ENCODE data around the gene KIRREL2.

Gene KIRREL2

GRCh38 chr19:35898499-35898809 is 41.7 kb downstream of the KIRREL2 start:
- no peak for ATAC-seq (replicated peaks; ENCODE audit: extremely low read depth, poor library complexity, severe bottlenecking)
- H3K27me3 Mint-ChIP-seq: no peaks in the 10 kb centered on the region
- H3K4me3 Mint-ChIP-seq: peak overlapping the region; percentile 100
- peaks cover 55% of the 10 kb centered on the region for H3K4me1 Mint-ChIP-seq
- DNase-seq (ENCODE audit: low spot score in 2 of 2): no peak
- H3K27ac Mint-ChIP-seq (ENCODE audit: low read depth): peak overlapping the region; percentile 99
- H3K36me3 Mint-ChIP-seq (ENCODE audit: insufficient read depth): peaks cover 61% of the 10 kb centered on the region
- H3K9me3 Mint-ChIP-seq: no peaks in the 10 kb centered on the region

GRCh38 chr19:35899547-35900214 is 43.0 kb downstream of the KIRREL2 start:
- H3K27me3 Mint-ChIP-seq: no peaks in the 10 kb centered on the region
- H3K9me3 Mint-ChIP-seq: no peaks in the 10 kb centered on the region
- H3K36me3 Mint-ChIP-seq (ENCODE audit: insufficient read depth): peaks cover 58% of the 10 kb centered on the region
- H3K27ac Mint-ChIP-seq (ENCODE audit: low read depth): peak overlapping the region; percentile 99
- ATAC-seq (replicated peaks; ENCODE audit: extremely low read depth, poor library complexity, severe bottlenecking) (peak; percentile 67), DNase-seq (ENCODE audit: low spot score in 2 of 2) (peak; percentile 62 to 75)
- peak overlapping the region; percentile 100 for H3K4me3 Mint-ChIP-seq
- H3K4me1 Mint-ChIP-seq: peaks cover 68% of the 10 kb centered on the region

- Mint-ChIP-seq H3K27ac (ENCODE audit: low read depth) (peak overlapping the region; percentile 99), H3K9me3 (no peaks in the 10 kb centered on the region), H3K36me3 (ENCODE audit: insufficient read depth) (peaks cover 46% of the 10 kb centered on the region), H3K4me3 (peak overlapping the region; percentile 100), H3K27me3 (no peaks in the 10 kb centered on the region), H3K4me1 (peaks cover 67% of the 10 kb centered on the region)
- no peak for ATAC-seq (replicated peaks; ENCODE audit: extremely low read depth, poor library complexity, severe bottlenecking)
- DNase-seq (ENCODE audit: low spot score in 2 of 2): no peak
These were observed 44.4 kb downstream of the KIRREL2 start for GRCh38 chr19:35901055-35901644.

GRCh38 chr19:35901854-35902661 is 45.3 kb downstream of the KIRREL2 start, which contains the start of gene HCST:
TSS of gene HCST (plus strand) at chr19:35902529. CDS start at chr19:35902594, 65 bp downstream.
- peaks cover 48% of the 10 kb centered on the region for H3K36me3 Mint-ChIP-seq (ENCODE audit: insufficient read depth)
- DNase-seq (ENCODE audit: low spot score in 2 of 2) (no peak), ATAC-seq (replicated peaks; ENCODE audit: extremely low read depth, poor library complexity, severe bottlenecking) (peak; percentile 29)
- H3K27me3 Mint-ChIP-seq: no peaks in the 10 kb centered on the region
- peaks cover 66% of the 10 kb centered on the region for H3K4me1 Mint-ChIP-seq
- H3K4me3 Mint-ChIP-seq: peak within 1 kb of the TSS; percentile 100
- H3K9me3 Mint-ChIP-seq: no peaks in the 10 kb centered on the region
- peak within 1 kb of the TSS; percentile 99 for H3K27ac Mint-ChIP-seq (ENCODE audit: low read depth)

- H3K4me3 Mint-ChIP-seq: peak overlapping the region; percentile 100
- H3K27me3 Mint-ChIP-seq: no peaks in the 10 kb centered on the region
- H3K9me3 Mint-ChIP-seq: no peaks in the 10 kb centered on the region
- peaks cover 44% of the 10 kb centered on the region for H3K36me3 Mint-ChIP-seq (ENCODE audit: insufficient read depth)
- DNase-seq (ENCODE audit: low spot score in 2 of 2): no peak
- H3K27ac Mint-ChIP-seq (ENCODE audit: low read depth): peak overlapping the region; percentile 99
- ATAC-seq (replicated peaks; ENCODE audit: extremely low read depth, poor library complexity, severe bottlenecking): no peak
- peaks cover 65% of the 10 kb centered on the region for H3K4me1 Mint-ChIP-seq
These were observed 46.3 kb downstream of the KIRREL2 start for GRCh38 chr19:35902870-35903475.

DNA sequence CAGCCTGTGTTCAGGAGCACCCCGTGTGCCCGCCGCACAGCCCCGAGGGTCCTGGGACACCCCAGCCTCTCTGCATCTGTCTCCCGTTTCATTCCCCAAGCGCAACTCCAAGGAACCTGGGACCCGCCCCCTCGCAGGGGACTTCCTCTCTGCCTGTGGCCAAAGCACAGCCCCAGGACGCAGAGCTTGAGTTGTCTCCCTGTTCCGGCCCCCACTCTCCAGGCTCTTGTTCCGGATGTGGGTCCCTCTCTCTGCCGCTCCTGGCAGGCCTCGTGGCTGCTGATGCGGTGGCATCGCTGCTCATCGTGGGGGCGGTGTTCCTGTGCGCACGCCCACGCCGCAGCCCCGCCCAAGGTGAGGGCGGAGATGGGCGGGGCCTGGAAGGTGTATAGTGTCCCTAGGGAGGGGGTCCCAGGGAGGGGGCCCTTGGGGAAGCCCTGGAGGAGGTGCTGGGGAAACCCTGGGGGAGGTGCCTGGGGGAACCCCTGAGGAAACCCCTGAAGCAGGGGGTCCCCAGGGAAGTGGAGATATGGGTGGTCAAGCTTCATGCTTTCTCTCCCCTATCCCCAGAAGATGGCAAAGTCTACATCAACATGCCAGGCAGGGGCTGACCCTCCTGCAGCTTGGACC is 47.0 kb downstream of the KIRREL2 start:
- H3K4me1 Mint-ChIP-seq: peaks cover 59% of the 10 kb centered on the region
- peak overlapping the region; percentile 99 for H3K27ac Mint-ChIP-seq (ENCODE audit: low read depth)
- peak overlapping the region; percentile 100 for H3K4me3 Mint-ChIP-seq
- ATAC-seq (replicated peaks; ENCODE audit: extremely low read depth, poor library complexity, severe bottlenecking) (peak; percentile 57), DNase-seq (ENCODE audit: low spot score in 2 of 2) (peak; percentile 74 to 86)
- no peaks in the 10 kb centered on the region for H3K9me3 Mint-ChIP-seq
- peaks cover 41% of the 10 kb centered on the region for H3K36me3 Mint-ChIP-seq (ENCODE audit: insufficient read depth)
- no peaks in the 10 kb centered on the region for H3K27me3 Mint-ChIP-seq

GRCh38 chr19:35904311-35905068 is 47.8 kb downstream of the KIRREL2 start:
- peak overlapping the region; percentile 100 for H3K4me3 Mint-ChIP-seq
- no peak for ATAC-seq (replicated peaks; ENCODE audit: extremely low read depth, poor library complexity, severe bottlenecking)
- H3K27me3 Mint-ChIP-seq: no peaks in the 10 kb centered on the region
- peaks cover 65% of the 10 kb centered on the region for H3K4me1 Mint-ChIP-seq
- peak overlapping the region; percentile 99 for H3K27ac Mint-ChIP-seq (ENCODE audit: low read depth)
- no peaks in the 10 kb centered on the region for H3K9me3 Mint-ChIP-seq
- peaks cover 32% of the 10 kb centered on the region for H3K36me3 Mint-ChIP-seq (ENCODE audit: insufficient read depth)
- no peak for DNase-seq (ENCODE audit: low spot score in 2 of 2)

- DNase-seq (ENCODE audit: low spot score in 2 of 2): no peak
- peak overlapping the region; percentile 99 for H3K27ac Mint-ChIP-seq (ENCODE audit: low read depth)
- H3K4me1 Mint-ChIP-seq: peaks cover 61% of the 10 kb centered on the region
- peak overlapping the region; percentile 100 for H3K4me3 Mint-ChIP-seq
- peaks cover 25% of the 10 kb centered on the region for H3K36me3 Mint-ChIP-seq (ENCODE audit: insufficient read depth)
- no peaks in the 10 kb centered on the region for H3K9me3 Mint-ChIP-seq
- no peaks in the 10 kb centered on the region for H3K27me3 Mint-ChIP-seq
- ATAC-seq (replicated peaks; ENCODE audit: extremely low read depth, poor library complexity, severe bottlenecking): no peak
These were observed 48.5 kb downstream of the KIRREL2 start for GRCh38 chr19:35905178-35905727.

DNA sequence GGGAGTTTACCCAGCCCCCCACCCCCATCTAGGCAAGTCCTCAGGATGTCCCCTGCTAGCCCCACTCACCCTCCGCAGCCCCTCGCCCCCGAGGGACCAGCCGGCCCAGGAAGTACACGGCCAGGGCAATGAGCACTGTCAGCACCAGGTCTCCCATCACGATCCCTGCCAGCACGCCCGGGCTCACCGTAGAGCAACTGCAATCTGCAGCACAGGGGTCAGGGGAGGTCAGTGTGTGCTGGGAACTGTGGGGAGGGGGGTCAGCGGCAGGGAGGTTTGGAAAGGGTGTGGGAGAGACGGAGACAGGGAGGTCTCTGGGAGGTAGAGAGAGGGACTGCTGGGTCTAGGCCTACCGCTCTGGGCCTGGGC is 50.6 kb downstream of the KIRREL2 start:
- H3K9me3 Mint-ChIP-seq: no peaks in the 10 kb centered on the region
- DNase-seq (ENCODE audit: low spot score in 2 of 2) (no peak), ATAC-seq (replicated peaks; ENCODE audit: extremely low read depth, poor library complexity, severe bottlenecking) (no peak)
- peak overlapping the region; percentile 75 for H3K4me3 Mint-ChIP-seq
- peak overlapping the region; percentile 92 for H3K27ac Mint-ChIP-seq (ENCODE audit: low read depth)
- H3K27me3 Mint-ChIP-seq: no peaks in the 10 kb centered on the region
- H3K4me1 Mint-ChIP-seq: peaks cover 55% of the 10 kb centered on the region
- peaks cover 17% of the 10 kb centered on the region for H3K36me3 Mint-ChIP-seq (ENCODE audit: insufficient read depth)

- no peaks in the 10 kb centered on the region for H3K27me3 Mint-ChIP-seq
- no peak for DNase-seq (ENCODE audit: low spot score in 2 of 2)
- ATAC-seq (replicated peaks; ENCODE audit: extremely low read depth, poor library complexity, severe bottlenecking): no peak
- peaks cover 15% of the 10 kb centered on the region for H3K36me3 Mint-ChIP-seq (ENCODE audit: insufficient read depth)
- H3K9me3 Mint-ChIP-seq: no peaks in the 10 kb centered on the region
- H3K4me1 Mint-ChIP-seq: peaks cover 51% of the 10 kb centered on the region
- H3K27ac Mint-ChIP-seq (ENCODE audit: low read depth): peak within 1 kb of the TSS; percentile 92
- peak within 1 kb of the TSS; percentile 75 for H3K4me3 Mint-ChIP-seq
These were observed 51.3 kb downstream of the KIRREL2 start, which contains the start of gene TYROBP for GRCh38 chr19:35908010-35908441. TSS of gene TYROBP (minus strand) at chr19:35908295. CDS start at chr19:35908228, 67 bp downstream.

DNA sequence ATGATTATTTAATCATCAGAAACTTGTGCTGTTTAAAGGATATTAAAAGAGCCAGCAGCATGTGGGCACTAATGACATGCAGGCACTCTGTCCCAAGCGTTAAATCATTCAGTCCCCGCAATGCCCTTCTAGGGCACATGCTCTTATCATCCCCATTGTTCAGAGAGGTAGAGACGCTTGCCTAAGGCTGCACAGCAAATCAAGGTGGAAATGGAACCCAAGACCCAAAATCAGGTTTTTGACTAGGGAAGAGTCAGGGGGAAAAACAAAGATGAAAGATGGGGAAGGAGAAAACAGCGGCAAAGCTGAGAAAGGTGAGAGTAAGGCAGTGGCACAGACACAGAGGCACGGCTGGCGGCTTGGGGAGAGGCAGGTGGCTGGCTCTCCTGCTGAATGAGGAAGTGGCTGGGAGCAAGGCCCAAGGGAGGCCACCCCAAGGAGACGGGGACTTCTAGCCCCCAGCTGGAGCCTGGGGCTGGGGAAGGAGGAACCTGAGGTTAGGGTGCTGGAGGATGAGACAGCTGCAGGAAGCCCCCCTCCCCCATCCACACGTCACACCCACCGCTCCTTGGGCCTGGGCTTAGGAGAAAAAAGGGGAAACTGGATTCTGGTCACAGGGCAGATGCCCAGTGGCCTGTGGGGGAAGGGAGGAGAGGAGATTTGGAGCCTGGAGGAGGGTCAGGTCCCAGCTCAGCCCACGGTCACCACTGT is 52.4 kb downstream of the KIRREL2 start:
- peak overlapping the region; percentile 35 for H3K27ac Mint-ChIP-seq (ENCODE audit: low read depth)
- H3K27me3 Mint-ChIP-seq: no peaks in the 10 kb centered on the region
- H3K4me1 Mint-ChIP-seq: peaks cover 40% of the 10 kb centered on the region
- DNase-seq (ENCODE audit: low spot score in 2 of 2) (no peak), ATAC-seq (replicated peaks; ENCODE audit: extremely low read depth, poor library complexity, severe bottlenecking) (peak; percentile 50)
- peaks cover 9% of the 10 kb centered on the region for H3K36me3 Mint-ChIP-seq (ENCODE audit: insufficient read depth)
- H3K4me3 Mint-ChIP-seq: peak overlapping the region; percentile 21
- H3K9me3 Mint-ChIP-seq: no peaks in the 10 kb centered on the region
